Panc1 (cell line): ENCODE results near the gene OSBPL8. TPM values are rescaled to one million over a fixed set of nuclear protein-coding genes. Genes with fewer than 3 reads are reported as not detected.

Experiments
- ATAC-seq: fragments of 200-7000 bp; cut with Tn5 transposase; 2 replicates; pipeline ENCODE4 v1.9.1; 2020; ENCODE audit warnings: mild to moderate bottlenecking, moderate library complexity
- BruUV-seq: library from RNA; stranded (reverse); fragments of 400-500 nt; replicated peaks from 2 replicates; lab custom pipeline; 2021; lab: Mats Ljungman, UMichigan
- CTCF ChIA-PET: fragments of 300-600 bp; sonication (Branson Sonifier 250); formaldehyde crosslinking; loops from one replicate; lab custom pipeline; 2022; ENCODE audit warnings: antibody characterized with exemption; lab: Charles Lee
- POLR2A ChIA-PET: fragments of 300-600 bp; sonication (Branson Sonifier 250); formaldehyde crosslinking; loops from one replicate; lab custom pipeline; 2022; ENCODE audit warnings: antibody characterized with exemption; lab: Charles Lee
- DNase-seq: peaks from one replicate; pipeline ENCODE4 v3.0.0-alpha.2; 2010; ENCODE audit warnings: low read depth, low spot score
- H3K27ac ChIP-seq: 2 replicates; pipeline ENCODE4 v1.5.1; 2011; ENCODE audit warnings: mild to moderate bottlenecking, low read length, inconsistent platforms
- H3K27me3 ChIP-seq: fragments of 200-500 bp; sonication (Bioruptor generic); 2 replicates; pipeline ENCODE4 v1.6.0; 2014; ENCODE audit warnings: low read length, inconsistent platforms; ENCODE audit not compliant: control insufficient read depth, insufficient read depth
- H3K36me3 ChIP-seq: fragments of 200-500 bp; sonication (Bioruptor generic); 2 replicates; pipeline ENCODE4 v1.5.1; 2014; ENCODE audit warnings: inconsistent platforms, mild to moderate bottlenecking, low read length, moderate library complexity; ENCODE audit not compliant: control insufficient read depth, insufficient read depth
- H3K4me1 ChIP-seq: 2 replicates; pipeline ENCODE4 v1.5.1; 2011; ENCODE audit warnings: inconsistent platforms, mild to moderate bottlenecking, low read length, moderate library complexity; ENCODE audit not compliant: control insufficient read depth, insufficient read depth
- H3K4me3 ChIP-seq, 2 experiments: 2 replicates each; pipeline ENCODE4 v1.5.1; 2011 to 2012; ENCODE audit warnings: low read depth in 2 of 2, low read length in 2 of 2, mild to moderate bottlenecking in 2 of 2, inconsistent platforms in 1 of 2, moderate library complexity in 1 of 2
- H3K9me3 ChIP-seq: fragments of 200-500 bp; sonication (Bioruptor generic); 2 replicates; pipeline ENCODE4 v1.5.1; 2014; ENCODE audit warnings: low read depth, mild to moderate bottlenecking, inconsistent platforms, low read length, moderate library complexity; ENCODE audit not compliant: control insufficient read depth, insufficient read depth
- CTCF ChIP-seq: fragments of 450-650 bp; IDR thresholded peaks from 2 replicates; pipeline ENCODE4 v1.5.1; 2017; ENCODE audit warnings: mild to moderate bottlenecking
- POLR2AphosphoS5 ChIP-seq: IDR thresholded peaks from 2 replicates; pipeline ENCODE4 v1.6.1; 2012; ENCODE audit warnings: mild to moderate bottlenecking, low read depth, low read length, moderate library complexity
- REST ChIP-seq, 2 experiments: IDR thresholded peaks; 2 replicates each; pipeline ENCODE4 v1.6.1; 2011 to 2012; ENCODE audit warnings: low read depth in 2 of 2, control low read depth in 1 of 2, low read length in 1 of 2, mild to moderate bottlenecking in 1 of 2, moderate library complexity in 1 of 2; ENCODE audit not compliant: insufficient read depth in 1 of 2
- SIN3A ChIP-seq: IDR thresholded peaks from 2 replicates; pipeline ENCODE4 v1.6.1; 2012; ENCODE audit warnings: low read depth, mild to moderate bottlenecking, low read length, moderate library complexity, borderline replicate concordance; ENCODE audit not compliant: insufficient read depth
- TCF7L2 ChIP-seq: IDR thresholded peaks from 2 replicates; pipeline ENCODE4 v1.6.1; 2011; ENCODE audit warnings: mild to moderate bottlenecking, low read depth, low read length, inconsistent platforms
- in situ Hi-C: cut with HindIII; loops from 2 replicates; pipeline ENCODE4 v1.10.0; 2016; ENCODE audit warnings: low sequenced_read_pairs, low pct_unique_long_range_greater_than_20kb
- intact Hi-C: fragments of 100-400 bp; cut with micrococcal nuclease; formaldehyde crosslinking; loops from one replicate; pipeline ENCODE4 v1.10.0; 2022; ENCODE audit not compliant: unreplicated experiment
- total RNA-seq: library from RNA; stranded (reverse); gene quantifications from one replicate; pipeline ENCODE4 v1.2.1, GENCODE V29; 2021; ENCODE audit not compliant: unreplicated experiment

OSBPL8 gene
- total RNA-seq, 1 experiment from 2014 or later, result 76.9 TPM

- Histone ChIP-seq H3K27me3 (no peaks in the 10 kb centered on the region), H3K9me3 (no peaks in the 10 kb centered on the region; the same call in 1 of the 2 replicates), H3K27ac (no peak overlapping the region), H3K36me3 (no peaks in the 10 kb centered on the region), H3K4me1 (no peaks in the 10 kb centered on the region), H3K4me3 (no peak overlapping the region)
- BruUV-seq, result no TSS peak
- intact Hi-C loops (no loop called here), in situ Hi-C loops (no loop called here)
- no peak for ATAC-seq
- TF ChIP-seq SIN3A, result no peak
- no peak for TF ChIP-seq CTCF
- no peak for TF ChIP-seq TCF7L2
- TF ChIP-seq POLR2AphosphoS5, result no peak
- no peak for TF ChIP-seq REST (IDR thresholded peaks at IDR 0.05; ENCODE audit: insufficient read depth in 1 of 2, low read depth in 2 of 2, low read length in 1 of 2)
- ChIA-PET POLR2A (interaction anchor here (0.6 kb wide), 2 partner anchors 28 to 147 kb away, joined by 3 read pairs; partner anchors contain the start of gene BBS10), CTCF (no interaction called here)
- no peak for DNase-seq
These were observed 64.0 kb downstream of the OSBPL8 start for GRCh38 chr12:76495556-76495955.

- POLR2A ChIA-PET, result interaction anchor here (0.6 kb wide), 1 partner anchor 58 kb away, joined by 4 read pairs; no protein-coding TSS in a partner anchor
- CTCF ChIA-PET, result no interaction called here
- in situ Hi-C loops, result no loop called here
- DNase-seq, result no peak
- Histone ChIP-seq H3K9me3 (no peaks in the 10 kb centered on the region; the same call in 1 of the 2 replicates), H3K36me3 (no peaks in the 10 kb centered on the region), H3K4me3 (no peak overlapping the region), H3K4me1 (no peaks in the 10 kb centered on the region; the same call in 1 of the 2 replicates), H3K27me3 (no peaks in the 10 kb centered on the region), H3K27ac (no peak overlapping the region)
- intact Hi-C loops, result no loop called here
- ATAC-seq, result no peak
- BruUV-seq, result no TSS peak
- no peak for TF ChIP-seq SIN3A
- no peak for TF ChIP-seq POLR2AphosphoS5
- no peak for TF ChIP-seq CTCF
- TF ChIP-seq TCF7L2, result no peak
- TF ChIP-seq REST (IDR thresholded peaks at IDR 0.05; ENCODE audit: insufficient read depth in 1 of 2, low read depth in 2 of 2, low read length in 1 of 2), result no peak
These were observed 68.3 kb downstream of the OSBPL8 start for GRCh38 chr12:76491292-76491691.
